HG03064 (cell line): ENCODE data around the gene XYLT1.

ENCODE experiments used
- ATAC-seq: cut with Tn5 transposase; IDR thresholded peaks from one replicate; pipeline ENCODE4 v1.9.1; 2021; ENCODE audit warnings: low read depth; ENCODE audit not compliant: unreplicated experiment

XYLT1 gene

DNA sequence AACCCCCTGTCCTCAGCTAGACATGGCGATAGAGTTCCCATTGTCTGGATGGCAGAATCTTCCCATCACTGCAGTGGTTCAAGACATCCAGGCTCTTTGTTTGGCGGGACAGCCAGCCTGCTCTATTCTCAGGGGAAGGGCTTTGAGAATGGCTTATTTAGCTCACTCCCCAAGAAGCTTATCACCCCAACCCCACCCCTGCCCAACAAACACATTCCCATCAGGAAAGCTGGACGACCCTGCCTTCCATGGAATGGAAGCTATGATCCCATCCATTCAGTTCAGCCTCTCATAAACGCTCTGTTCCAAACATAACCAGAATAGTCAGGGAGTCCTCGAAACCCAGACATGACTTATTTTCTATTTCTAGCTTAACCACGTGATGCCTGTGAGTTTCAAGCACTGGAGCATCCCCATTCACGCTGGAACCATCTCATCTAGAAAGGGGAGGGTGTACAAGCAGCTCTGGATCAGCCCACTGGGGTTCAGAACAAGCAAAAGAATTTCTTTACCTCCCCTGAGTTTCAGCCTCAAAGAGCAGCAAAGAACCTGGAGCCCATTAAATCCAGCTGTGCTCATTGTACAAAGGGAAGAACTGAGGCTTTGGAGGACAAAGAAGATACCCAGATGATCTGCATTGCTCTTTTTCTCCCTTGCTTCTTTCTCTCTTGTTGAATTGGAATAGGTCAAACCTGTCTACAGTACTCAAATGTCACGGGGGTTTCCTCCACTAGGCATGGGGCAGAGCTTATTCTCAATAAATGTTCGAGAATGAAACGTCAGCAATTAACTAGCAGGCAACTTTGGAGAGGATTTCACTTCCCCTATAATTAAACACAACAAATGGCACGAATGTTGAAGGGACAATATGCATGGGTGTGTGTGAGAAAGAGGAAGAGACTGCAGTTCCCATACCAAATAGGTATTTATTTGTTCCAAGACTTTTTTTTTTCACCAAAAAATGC lies 93.1 kb downstream of the XYLT1 start:
- peak; percentile 72 for ATAC-seq

DNA sequence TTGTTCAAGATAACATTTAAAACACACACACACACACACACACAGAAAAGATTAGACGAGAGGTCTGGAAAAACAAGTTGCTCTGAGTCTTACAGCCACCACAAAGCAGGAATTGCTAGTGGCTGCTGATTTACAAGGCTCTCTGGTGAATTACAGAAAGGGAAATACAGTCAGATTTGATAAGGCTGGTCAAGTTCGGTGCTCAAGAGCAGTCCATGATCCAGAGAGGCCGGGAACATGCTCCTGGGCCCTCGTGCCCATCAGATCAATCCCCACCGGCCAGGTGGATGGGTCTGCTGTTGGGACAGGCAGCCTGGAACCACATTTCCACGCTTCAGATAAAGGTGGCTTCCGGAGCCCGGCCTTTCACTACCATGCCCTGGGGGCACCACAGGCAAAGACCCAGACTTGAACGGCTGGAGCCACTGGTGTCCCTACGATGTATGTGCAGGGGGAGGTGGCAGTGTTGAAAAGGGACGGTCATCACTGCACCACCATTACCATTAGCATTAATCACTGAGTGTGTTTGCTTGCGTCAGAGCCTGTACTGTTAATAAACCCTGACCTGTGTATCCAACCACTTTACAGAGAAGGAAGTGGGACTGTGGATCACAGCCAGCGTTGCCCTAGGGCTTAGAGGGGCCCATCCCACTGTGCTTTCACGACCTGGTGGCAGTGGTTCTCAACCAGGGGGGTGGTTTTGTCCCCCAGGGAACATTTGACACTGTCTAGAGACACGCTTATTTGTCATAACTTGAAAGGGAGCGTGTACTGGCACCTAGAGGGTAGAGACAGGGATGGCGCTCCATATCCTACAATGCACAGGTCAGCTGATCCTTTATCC lies 95.1 kb downstream of the XYLT1 start:
- no peak for ATAC-seq

DNA sequence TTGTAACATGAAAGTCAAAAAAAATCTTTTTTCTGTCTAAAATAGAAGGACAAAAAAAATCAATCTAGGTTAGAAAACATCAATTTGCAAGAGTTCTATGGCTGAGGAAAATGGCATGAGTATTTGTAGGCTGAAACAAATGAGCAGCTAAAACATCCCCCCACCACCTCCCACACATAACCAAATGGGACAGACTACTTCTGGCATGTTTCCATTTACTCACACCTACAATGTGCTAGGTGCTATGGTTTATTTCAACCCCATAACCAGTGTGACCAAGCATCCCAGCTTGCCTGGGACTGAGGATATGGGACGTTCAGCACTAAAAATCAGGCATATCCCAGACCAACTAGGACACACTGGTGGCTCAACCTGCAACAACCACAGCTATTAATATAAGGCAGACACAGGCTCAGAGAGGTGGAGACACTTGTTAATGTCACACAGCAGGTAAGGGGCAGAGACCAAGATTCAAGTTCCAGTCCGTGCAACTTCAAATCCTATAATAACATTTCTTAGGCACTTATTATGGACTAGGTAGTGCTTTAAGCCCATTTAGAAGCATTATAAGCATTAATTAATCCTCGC lies 96.0 kb downstream of the XYLT1 start:
- ATAC-seq, result no peak

DNA sequence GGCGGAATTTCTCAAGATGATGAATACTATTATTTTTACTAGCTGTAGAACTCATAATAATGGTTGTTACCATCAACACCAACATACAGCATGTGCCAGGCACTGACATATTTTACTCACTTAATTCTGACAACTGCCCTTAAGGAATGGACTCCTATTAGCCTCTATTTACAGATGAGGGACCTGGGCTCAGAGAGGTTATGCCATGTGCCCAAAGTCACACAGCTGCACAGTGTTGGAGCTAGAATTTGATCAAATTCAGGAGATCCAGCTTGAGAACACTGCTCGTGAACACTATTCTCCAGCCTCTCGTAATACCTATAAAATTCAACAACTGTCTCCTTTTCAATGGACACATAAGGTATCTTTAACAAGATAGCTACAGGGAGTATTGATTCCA lies 97.2 kb downstream of the XYLT1 start:
- ATAC-seq, result no peak

DNA sequence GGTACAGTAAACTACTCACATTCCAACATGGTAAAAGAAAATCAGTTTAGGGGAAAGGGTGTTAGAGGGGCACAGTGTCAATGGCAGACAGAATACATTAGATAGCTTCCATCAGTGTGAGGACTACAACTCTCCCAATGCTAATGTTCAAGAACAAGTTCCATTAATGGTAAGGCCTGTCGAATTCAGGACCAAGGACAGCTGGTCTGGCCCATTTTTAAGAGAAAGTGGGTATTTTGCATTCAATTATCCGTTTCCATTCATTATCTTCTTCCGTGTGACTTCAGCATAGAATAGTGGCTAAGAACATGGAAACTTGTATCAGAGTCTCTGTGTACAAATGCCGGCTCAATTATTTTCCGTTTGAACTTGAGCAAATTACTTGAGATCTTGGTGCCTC lies 98.4 kb downstream of the XYLT1 start:
- ATAC-seq, result no peak

DNA sequence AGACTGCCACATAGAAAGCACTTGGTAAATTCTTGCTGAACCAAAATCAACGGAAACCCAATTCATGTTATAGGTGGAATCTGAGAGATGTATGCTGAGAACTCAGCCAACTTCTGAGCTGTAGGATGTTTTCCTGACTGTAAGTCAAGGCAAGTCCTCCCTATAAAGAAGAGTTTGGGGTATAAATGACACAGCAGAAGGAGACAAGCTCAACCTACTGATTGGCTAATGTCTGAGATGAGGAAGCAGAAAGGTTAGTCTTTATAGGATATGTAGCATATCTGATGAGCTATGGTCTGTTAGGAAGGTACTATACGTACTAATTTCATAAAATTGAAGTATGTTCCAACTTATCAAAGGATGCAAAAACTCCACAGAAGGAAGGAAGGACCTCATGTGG lies 99.5 kb downstream of the XYLT1 start:
- ATAC-seq, result no peak

DNA sequence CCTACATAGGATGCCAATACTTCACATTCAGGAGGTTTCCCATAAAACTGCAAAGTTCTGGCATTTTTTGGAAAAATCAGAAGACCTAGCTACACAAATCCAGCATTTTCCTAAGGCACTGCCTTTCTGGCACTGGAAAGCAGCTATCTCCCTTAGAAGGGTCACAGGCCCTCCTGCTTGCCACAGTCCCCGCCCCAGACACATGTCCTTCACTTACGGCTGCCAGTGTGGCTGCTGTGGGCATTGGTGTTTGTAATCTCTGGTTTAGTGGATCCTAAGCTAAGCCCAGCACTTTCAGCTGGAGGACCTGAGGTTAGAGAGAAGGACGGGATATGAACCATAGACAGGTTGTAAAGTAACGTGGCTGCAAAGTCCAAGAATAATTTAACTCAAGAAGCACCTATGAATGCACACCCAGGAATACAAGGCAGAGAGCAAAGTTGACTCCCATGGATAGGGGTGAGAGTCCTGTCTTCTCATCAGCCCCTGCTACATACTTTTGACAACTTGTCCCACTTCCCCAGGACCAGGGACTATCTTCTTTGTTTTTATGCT lies 100.0 kb downstream of the XYLT1 start:
- no peak for ATAC-seq

DNA sequence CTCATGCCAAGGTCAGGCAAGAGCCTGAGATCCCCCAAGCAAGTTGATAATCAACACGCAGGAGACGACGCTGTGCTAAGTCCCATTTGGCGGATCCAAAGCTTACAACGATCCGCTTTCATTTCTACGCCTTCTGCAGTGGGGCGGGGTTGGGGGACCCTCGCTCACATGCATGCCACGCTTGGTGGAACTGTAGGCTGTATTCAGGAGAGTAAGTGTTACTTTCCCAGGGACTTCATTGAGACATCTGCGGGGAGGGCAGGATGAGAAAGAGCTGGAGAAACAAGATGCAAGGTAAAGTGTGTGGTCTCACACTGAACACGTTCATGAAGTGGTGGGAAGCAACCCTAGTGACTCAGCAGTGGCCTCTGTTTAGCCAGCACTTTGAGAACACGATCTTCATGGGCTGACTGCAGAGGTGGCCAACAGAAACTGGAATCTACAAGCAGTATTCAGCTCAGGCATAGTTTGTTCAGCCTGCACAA lies 100.5 kb downstream of the XYLT1 start:
- no peak for ATAC-seq

DNA sequence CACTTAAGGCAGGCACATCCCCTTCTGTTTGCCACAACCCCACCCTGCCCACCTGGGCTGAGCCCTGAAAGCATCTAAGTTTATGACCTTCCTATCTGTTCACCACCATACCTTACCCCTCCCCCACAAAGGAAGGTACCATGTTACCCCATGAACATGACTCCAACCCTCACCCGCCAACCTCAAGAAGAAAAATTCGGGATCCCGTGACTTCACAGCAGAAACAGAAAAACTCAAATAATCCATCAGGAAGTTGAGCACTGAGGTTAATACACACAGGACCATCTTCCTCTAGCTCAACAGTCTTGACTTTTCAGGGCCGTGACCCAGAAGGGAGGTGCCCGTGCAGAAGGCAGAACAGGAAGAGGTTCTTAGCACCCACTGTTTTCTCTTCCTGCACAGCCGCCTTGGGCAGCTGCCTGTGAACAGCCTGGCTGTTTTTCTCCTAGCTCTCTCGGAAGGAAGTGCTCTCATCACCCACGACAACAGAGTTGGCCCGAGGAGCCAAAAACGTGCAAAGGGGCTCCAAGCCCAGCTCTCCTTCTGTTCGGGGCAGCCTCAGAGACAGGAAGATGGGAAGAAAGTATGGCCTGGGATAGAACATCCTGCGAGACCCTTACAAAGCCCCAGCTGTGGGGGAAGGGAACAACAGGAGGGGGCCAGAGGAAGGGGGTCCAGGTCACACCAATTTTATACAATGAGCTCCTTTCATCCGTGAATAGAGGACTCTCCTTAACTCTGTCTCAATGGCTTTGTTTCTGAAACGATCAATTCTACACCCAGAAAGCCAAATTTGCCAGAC lies 101.1 kb downstream of the XYLT1 start:
- ATAC-seq, result no peak

DNA sequence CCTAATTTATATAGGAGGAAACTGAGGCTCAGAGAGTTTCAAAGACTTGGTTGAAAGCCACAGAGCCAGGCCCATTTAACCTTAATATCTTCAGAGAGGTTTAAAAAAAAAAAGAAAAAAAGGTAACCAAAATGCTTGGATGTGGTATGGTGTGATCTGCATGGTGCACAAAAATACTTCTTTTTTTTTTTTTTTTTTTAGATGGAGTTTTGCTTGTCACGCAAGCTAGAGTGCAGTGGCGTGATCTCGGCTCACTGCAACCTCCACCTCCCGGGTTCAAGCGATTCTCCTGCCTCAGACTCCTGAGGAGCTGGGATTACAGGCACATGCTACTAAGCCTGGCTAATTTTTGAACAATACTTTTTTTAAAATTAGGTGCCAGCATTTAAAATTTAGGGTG lies 101.8 kb downstream of the XYLT1 start:
- no peak for ATAC-seq

DNA sequence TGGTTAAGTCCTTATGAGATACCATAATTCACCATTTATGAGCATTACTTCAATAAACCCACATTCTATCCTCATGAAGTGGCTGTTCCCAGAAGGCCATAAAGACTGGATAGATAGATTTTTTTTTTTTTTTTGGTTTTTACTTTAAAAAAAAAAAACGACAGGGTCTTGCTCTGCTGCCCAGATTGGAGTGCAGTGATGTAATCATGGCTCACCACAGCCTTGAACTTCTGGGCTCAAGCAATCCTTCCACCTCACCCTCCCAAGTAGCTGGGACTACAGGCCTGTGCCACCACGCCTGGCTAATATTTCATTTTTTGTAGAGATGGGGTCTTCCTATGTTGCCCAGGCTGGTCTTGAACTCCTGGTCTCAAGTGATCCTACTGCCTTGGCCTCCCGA lies 102.3 kb downstream of the XYLT1 start:
- no peak for ATAC-seq

DNA sequence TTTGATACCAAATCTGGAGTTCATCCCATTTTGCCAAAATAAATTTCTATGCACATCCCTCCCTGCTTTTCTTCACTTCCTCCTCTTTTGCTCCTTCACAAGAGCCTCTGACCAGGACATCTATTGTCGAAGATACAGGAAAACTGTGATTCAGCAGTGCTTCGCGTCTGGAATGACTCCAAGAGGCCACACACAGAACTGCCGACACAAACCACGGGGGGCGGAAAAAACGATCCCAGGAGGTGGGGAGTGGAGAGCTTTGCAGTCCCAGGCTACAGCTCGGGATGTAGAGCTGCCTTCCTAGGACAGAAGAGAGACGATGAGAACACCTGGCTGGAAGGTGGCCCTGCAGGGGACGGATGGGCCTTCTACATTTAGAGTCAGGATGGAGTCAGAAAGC lies 102.8 kb downstream of the XYLT1 start:
- ATAC-seq, result no peak

DNA sequence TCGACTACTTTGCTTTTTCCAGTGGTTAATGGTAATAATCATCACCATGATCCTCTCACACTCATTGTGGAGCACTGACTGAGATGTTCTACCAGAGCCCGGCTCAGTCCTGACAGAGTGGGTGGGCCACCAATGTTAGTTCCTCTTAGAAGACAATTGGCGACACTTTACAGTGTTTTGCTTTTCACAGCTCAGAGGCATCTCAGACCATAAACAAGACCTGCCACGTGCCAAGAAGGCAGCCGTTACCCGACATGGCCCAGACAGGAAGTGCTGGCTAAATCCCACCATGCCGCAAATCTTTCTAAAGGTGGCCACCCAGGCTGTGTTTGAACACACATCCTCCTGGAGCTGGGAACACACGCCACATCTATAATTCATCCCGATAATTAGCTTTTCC lies 103.7 kb downstream of the XYLT1 start:
- no peak for ATAC-seq

DNA sequence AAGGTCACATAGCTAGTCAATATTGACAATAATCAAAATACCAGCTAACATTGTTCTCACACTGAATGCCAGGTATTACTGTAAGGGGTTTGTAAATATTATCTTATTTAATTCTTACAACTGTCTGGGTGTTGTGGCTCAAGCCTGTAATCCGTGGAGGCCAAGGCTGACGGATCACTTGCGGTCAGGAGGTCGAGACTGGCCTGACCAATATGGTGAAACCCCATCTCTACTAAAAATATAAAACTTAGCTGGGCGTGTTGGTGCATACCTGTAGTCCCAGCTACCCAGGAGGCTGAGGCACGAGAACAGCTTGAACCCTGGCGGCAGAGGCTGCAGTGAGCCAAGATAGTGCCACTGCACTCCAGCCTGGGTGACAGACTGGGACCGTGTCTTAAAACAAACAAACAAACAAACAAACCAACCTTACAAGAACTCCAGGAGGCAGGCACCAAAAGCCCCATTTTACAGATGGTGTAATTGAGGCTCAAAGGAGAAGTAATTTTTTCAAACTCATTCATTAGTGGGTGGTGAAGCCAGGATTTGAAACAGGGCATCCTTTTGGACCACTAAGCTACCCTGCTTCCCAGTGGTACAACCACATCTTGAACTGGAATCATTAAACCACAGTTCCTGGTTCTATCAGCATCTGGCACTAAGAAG lies 104.3 kb downstream of the XYLT1 start:
- no peak for ATAC-seq

DNA sequence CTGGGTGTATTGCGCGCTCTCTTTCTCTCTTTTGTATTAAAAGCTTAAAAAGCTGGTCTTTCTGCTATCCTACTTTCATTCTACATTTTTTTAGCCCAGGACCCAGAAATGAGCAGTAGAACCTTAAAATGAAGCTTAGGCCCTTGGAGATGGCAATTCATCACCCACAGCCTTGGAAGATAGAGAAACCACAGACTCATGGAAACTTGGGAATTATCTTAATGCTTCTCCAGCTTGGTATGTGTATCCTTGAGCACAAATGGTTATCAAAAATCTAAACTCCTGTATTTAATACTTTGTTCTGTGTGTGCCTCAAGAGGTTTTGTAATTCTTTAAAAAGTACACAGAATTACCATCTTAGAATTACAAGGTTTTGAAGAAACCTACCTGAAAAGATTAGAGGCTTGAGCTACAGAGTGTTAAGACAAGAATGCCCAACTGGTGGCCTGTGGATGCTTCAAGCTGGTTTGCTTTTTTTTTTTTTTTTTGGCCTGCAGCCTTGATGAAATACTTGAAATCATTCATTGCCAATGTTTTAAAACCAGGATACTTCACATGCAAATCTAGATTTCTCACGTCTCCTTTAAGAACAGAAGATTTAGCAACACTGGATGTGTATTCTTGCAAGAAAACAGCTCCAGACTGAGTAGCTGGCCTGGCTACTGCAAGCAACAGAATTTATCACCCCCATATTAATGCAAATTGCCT lies 105.0 kb downstream of the XYLT1 start:
- no peak for ATAC-seq

DNA sequence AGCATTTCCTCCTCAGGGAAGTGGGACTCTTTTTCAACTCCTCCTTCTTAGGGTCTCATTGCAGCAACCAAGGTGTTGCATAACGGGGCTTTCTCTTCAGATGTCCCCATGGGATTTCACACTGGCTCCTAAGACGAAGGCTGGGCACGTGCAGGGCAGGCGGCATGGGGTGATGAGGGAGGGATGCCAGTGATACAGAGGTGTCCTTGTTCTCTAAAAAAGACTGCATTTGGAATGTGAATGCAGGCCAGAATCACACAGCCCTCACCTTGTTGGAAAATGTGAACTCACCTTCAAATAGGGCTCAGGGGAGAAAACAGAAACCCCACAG lies 105.6 kb downstream of the XYLT1 start:
- no peak for ATAC-seq

DNA sequence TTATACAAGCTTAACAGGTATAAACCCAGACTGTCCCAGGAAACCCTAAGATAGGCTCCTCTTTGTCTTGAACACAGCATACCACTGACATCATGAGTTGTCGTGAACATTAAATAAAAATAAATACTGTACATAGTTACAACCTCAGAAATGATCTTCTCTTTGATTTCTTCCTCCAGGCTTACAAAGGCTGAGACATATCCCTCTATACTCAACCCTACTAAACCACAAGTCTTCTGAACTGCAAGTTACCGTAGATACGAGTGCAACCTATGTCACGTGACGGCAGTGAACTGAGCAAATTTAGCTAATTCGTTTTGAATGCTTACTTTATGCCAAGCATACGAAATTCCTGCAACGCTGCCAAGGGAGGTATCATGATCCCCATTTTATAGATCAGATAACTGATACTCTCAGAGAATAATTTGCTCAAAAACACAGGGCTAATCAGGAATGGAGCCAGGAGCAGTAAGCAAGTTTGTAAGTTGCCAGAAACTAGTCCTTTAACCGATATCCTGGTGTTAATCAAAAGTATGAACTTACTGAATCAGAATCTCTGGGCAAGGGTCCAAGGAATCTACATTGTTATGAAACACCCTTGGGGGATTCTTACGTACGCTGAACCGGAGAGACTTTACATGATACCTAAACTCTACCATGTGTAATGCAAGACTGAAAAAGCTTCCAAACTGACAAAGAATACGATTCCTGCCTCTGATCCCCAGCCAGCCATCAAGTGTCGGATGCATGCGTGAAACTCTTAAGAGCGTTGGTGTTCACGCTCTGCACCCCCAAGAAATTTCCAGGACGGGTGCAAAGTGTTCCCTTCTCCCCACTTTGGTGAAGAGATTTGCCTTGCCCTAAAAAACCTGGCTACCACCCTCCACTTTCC lies 106.2 kb downstream of the XYLT1 start:
- no peak for ATAC-seq

DNA sequence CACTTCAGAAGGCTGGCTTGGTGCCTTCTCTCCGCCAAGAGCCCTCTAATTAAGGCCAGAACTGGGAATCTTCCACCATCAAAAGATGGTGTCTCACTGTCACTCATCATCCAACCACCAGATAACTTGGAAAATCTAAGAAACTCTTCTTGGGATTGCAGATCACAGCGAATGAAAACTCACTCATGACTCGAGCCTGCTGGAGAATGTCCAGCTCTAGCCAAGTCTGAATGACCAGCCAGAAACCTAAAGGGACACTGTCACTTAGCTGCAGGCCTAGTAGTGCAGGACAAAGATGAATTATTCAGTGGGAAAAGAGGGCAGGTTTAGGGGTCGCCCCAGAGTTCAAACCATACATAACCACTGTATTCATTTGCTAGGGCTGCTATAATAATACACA lies 107.8 kb downstream of the XYLT1 start:
- ATAC-seq, result no peak
